KOPT-K1 (cell line): ENCODE measurements around the gene MATK.
"Not testable (repeated sequence)": the region's sequence is repeated elsewhere in the genome, so short reads cannot be mapped to it uniquely, and the experiment has no call there.

Experiments
- H3K27ac ChIP-seq: fragments of 200-600 bp; sonication (generic); 2 replicates; pipeline ENCODE4 v1.5.1; 2016; ENCODE audit warnings: antibody characterized with exemption, mild to moderate bottlenecking, low read depth, low read length; ENCODE audit not compliant: poor library complexity, severe bottlenecking
- H3K36me3 ChIP-seq: fragments of 200-600 bp; sonication (generic); 2 replicates; pipeline ENCODE4 v1.5.1; 2017; ENCODE audit warnings: antibody characterized with exemption, mild to moderate bottlenecking, low read length, moderate library complexity; ENCODE audit not compliant: insufficient read depth
- H3K9me3 ChIP-seq: fragments of 200-600 bp; sonication (generic); 2 replicates; pipeline ENCODE4 v1.5.1; 2017; ENCODE audit warnings: antibody characterized with exemption, low read length, mild to moderate bottlenecking; ENCODE audit not compliant: insufficient read depth, poor library complexity, severe bottlenecking

Gene MATK

DNA sequence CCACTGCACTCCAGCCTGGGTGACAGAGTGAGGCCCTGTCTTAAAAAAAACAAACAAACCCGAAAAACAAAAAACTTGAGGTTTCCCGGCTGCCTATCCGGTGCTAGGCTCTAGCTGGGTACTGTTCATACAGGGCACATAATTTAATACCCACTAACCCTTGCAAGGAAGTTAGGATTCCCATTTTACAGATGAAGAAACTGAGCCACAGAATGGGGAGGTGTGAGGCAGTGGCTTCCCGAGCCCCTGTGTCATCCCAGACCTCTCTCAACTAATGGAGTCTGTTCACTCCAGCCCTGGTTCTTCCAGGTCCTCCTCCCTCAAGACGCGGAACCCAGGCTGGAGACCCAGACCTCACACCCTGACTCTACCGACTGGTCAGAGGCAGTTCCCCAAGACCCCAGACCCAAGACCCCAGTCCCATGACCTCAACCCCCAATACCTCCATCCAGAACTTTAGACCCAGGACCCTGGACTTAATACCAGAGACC lies 25.3 kb downstream of the MATK start:
- Histone ChIP-seq H3K36me3 (peaks cover 26% of the 10 kb centered on the region), H3K9me3 (no peaks in the 10 kb centered on the region), H3K27ac (peak overlapping the region; percentile 79)

DNA sequence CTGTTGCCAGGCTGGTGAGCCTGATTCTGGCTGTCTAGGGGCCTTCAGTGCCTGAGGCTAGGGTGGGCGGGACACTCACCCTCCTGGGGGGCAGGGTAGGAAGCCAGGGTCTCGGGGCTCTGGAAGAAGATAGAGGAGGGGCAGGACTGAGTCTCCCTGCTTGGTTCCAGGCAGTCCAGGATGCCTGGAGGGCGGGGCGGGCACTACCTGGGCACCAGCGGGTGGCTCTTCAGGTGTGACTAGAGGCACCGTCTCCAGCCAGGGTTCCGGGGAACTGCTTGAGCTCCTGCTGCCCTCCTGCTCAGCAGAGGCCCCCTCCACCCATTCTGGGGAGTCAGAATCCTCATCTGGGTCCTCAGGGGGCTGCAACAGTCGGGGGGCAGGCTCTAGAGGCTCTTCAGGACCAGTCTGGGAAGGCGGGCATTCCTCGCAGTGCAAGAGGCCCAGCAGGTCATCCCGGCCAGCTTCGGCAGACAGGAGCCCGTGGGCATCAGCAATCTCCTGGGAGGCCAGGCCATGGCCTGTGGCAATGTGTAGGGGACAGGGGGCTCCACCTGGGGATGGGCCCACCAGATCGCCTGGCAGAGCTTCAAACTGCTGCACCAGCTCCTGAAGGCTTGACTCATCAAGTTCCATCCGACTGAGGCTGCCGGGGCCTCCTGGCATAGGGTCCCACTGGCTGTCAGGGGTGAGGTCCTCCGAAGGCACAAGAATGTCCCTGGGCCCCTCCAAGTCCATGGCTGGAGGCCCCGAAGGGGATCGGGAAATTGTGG lies 26.5 kb downstream of the MATK start:
- no peak overlapping the region for H3K27ac ChIP-seq
- peaks cover 18% of the 10 kb centered on the region; the same call in 1 of the 2 replicates for H3K36me3 ChIP-seq
- H3K9me3 ChIP-seq: no peaks in the 10 kb centered on the region

GRCh38 chr19:3758297-3758696 lies 27.9 kb downstream of the MATK start:
- peaks cover 18% of the 10 kb centered on the region; the same call in 1 of the 2 replicates for H3K36me3 ChIP-seq
- H3K27ac ChIP-seq, H3K9me3 ChIP-seq: not testable (repeated sequence)

DNA sequence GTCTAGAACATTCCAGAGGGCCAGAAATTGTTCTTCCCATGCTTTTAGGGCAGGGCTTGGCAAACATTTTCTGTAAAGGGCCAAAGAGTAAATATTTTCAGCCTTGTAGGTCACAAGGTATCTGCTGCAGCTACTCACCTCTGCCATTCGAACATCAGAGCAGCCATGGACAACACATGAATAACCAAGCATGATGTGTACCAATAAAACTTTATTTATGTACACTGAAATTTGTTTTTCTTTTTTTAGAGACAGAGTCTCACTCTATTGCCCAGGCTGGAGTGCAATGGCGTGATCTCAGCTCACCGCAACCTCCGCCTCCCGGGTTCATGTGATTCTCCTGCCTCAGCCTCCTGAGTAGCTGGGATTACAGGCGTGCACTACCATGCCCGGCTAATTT lies 28.5 kb downstream of the MATK start:
- H3K36me3 ChIP-seq: peaks cover 18% of the 10 kb centered on the region; the same call in 1 of the 2 replicates
- H3K9me3 ChIP-seq, H3K27ac ChIP-seq: not testable (repeated sequence)

DNA sequence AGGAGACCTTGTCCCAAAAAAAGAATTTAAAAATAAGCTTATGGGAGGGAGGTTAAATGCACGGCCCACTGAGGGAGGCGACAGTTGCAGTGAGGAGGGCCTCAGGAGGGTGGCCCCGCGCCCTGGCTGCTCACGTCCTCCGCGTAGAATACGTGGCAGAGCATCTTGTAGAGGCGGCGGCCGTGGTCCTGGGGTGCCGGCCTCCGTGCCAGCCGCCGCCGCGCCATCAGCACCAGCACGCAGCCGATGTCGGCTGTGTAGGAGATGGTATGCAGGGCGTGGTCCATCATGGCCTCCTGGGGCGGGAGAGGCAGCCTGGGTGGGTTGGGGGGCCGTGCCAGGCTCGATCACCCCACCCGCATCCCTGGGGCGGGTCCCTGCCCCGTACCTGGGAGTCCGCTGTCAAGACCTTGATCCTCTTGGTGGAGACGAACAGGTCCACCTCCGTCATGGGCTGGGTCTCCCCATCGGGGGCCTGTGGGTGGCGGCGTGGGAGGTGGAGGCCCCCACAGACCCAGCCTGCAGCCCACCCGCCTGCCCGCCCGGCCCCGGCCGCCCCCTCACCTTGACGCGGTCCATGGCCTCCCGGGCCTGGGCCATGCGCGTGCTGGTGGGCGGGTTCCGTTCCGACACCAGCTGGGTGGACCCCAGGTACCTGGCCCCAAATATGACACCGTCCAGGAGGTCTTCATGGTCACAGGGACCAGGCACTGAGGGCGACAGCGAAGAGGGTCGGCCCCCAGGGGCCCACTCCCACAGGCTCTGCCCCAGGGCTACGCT lies 32.4 kb downstream of the MATK start:
- H3K36me3 ChIP-seq: peaks cover 21% of the 10 kb centered on the region; the same call in 1 of the 2 replicates
- no peaks in the 10 kb centered on the region for H3K9me3 ChIP-seq
- no peak overlapping the region for H3K27ac ChIP-seq

GRCh38 chr19:3752492-3752891 lies 33.7 kb downstream of the MATK start:
- no peak overlapping the region for H3K27ac ChIP-seq
- no peaks in the 10 kb centered on the region for H3K9me3 ChIP-seq
- peaks cover 17% of the 10 kb centered on the region; the same call in 1 of the 2 replicates for H3K36me3 ChIP-seq

GRCh38 chr19:3751236-3751635 lies 34.9 kb downstream of the MATK start:
- Histone ChIP-seq H3K36me3 (peaks cover 16% of the 10 kb centered on the region; the same call in 1 of the 2 replicates), H3K27ac (no peak overlapping the region), H3K9me3 (no peaks in the 10 kb centered on the region)

DNA sequence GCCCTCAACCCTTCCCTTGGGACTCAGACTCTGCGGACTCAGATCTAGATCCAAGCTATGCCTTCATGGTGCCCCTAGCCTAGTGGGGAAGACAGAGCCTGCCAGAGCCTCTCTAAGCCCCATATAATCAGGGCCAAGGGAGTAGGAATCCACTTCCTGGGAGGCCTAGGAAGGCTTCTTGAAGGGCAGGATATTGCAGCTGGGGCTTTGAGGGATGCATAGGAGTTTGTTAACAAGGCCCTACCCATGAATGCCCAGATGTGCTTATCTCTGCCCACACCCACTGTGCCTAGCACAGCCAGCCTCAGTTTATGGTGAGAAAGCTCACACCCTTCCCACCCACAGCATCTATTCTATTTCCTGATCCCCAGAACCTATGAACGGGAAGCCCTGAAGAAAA lies 36.0 kb downstream of the MATK start:
- no peak overlapping the region for H3K27ac ChIP-seq
- H3K36me3 ChIP-seq: peaks cover 16% of the 10 kb centered on the region; the same call in 1 of the 2 replicates
- H3K9me3 ChIP-seq: no peaks in the 10 kb centered on the region

DNA sequence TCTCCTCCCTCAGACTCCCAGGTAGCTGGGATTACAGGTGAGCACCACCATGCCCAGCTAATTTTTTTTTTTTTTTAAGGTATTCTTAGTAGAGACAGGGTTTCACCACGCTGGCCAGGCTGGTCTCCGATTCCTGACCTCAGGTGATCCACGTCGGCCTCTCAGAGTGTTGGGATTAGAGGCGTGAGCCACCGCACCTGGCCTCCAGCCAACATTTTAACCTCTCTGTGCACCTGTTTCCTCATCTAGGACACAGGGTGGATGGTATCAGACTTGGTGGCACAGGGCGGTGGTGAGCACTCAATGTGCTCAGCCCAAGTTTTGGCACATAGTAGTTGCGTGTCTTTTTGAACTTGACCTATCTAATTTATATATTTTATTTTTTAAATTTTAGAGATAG lies 37.2 kb downstream of the MATK start:
- Histone ChIP-seq H3K27ac (no peak overlapping the region), H3K36me3 (peaks cover 16% of the 10 kb centered on the region; the same call in 1 of the 2 replicates), H3K9me3 (no peaks in the 10 kb centered on the region)

- no peak overlapping the region for H3K27ac ChIP-seq
Observed at GRCh38 chr19:3746371-3747056, 39.7 kb downstream of the MATK start.

DNA sequence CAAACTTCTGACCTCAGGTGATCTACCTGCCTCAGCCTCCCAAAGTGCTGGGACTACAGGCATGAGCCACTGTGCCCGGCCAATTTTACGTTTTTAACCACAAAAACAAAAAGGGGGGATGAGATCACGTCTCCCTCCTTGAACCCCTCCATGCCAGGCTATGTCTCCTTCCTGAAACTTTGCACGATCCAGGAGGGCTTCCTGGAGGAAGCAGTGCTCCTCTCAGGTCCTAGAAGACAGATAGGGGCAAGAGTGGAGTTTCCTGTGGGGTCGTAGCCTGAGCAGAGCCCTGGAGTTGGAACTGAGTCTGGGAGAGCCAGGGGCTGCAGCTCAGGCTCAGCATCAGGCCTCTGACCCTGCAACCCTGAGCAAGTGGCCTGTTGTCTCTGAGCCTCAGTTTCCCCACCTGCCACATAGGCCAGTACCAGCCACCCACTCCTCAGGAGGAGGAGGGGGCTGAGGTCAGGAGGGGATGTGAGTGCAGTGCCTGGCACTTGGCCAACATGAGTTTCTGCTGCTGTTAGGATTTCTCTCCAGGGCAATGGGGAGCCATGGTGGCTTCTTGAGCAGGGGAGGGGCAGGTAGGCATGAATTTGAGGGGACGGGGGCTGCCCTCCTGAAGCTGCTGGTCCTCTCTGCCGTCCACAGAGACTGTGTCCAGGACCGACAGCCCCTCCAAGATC lies 40.7 kb downstream of the MATK start:
- no peak overlapping the region for H3K27ac ChIP-seq
- H3K9me3 ChIP-seq: no peaks in the 10 kb centered on the region
- peaks cover 10% of the 10 kb centered on the region; the same call in 1 of the 2 replicates for H3K36me3 ChIP-seq

More at GRCh38 chr19:3746371-3747056, 39.7 kb downstream of the MATK start:
- Histone ChIP-seq H3K9me3 (no peaks in the 10 kb centered on the region), H3K36me3 (peaks cover 16% of the 10 kb centered on the region; the same call in 1 of the 2 replicates)

DNA sequence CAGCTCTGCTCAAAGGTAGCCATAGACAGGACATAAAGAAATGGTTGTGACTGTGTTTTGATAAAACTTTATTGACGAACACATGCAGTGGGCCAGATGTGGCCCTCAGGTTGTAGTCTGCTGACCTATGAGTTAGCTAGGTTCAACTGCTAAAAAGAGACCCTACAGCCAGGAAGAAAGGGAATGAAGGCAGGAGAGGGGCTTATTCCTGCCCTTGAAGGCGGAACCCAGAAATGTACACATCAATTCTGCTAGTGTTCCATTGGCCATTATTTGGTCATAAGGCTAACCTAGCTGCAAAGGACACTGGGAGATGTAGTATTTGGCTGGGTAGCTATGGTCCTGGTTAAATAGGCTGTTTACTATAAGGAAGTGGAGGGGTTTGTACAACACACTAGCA lies 42.7 kb downstream of the MATK start:
- H3K36me3 ChIP-seq: no peaks in the 10 kb centered on the region
- H3K9me3 ChIP-seq: no peaks in the 10 kb centered on the region
- H3K27ac ChIP-seq: no peak overlapping the region

- no peaks in the 10 kb centered on the region for H3K36me3 ChIP-seq
- no peak overlapping the region for H3K27ac ChIP-seq
- H3K9me3 ChIP-seq: no peaks in the 10 kb centered on the region
Observed at GRCh38 chr19:3740431-3740830, 45.8 kb downstream of the MATK start.

- H3K27ac ChIP-seq: no peak overlapping the region
- no peaks in the 10 kb centered on the region for H3K9me3 ChIP-seq
- H3K36me3 ChIP-seq: no peaks in the 10 kb centered on the region
Observed at GRCh38 chr19:3738477-3739220, 47.5 kb downstream of the MATK start.
